HG03135 (cell line): ENCODE results near the gene SPACDR.
"Not testable (repeated sequence)": the region's sequence is repeated elsewhere in the genome, so short reads cannot be mapped to it uniquely, and the experiment has no call there.

ENCODE experiments used
- ATAC-seq: cut with Tn5 transposase; IDR thresholded peaks from one replicate; pipeline ENCODE4 v1.9.1; 2021; ENCODE audit warnings: mild to moderate bottlenecking, moderate library complexity; ENCODE audit not compliant: unreplicated experiment

SPACDR gene, protein sequence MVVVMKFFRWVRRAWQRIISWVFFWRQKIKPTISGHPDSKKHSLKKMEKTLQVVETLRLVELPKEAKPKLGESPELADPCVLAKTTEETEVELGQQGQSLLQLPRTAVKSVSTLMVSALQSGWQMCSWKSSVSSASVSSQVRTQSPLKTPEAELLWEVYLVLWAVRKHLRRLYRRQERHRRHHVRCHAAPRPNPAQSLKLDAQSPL

DNA sequence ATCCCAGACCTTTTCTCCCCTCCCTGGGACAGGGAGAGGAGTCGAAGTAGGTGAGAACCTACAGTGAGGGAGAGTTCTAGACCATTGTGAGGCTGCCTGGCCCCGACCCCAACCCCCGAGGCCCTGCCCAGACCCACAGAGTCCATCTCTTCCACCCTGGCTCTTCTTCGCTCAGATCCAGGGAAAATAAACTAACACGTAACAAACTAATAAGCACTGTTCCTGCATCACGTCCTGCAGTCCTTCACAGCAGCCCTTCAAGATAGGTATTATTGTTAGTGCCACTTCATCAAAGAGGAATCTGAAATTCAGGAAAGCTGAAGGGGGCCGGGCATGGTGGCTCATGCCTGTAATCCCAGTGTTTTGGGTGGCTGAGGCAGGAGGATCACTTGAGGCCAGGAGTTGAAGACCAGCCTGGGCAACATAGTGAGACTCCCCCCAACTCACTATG, at the start of gene SPACDR:
TSS of gene SPACDR (minus strand) at position 51 of the 451 bp plus-strand sequence. CDS start 235 bp downstream, outside the sequence.
- ATAC-seq, result no peak

DNA sequence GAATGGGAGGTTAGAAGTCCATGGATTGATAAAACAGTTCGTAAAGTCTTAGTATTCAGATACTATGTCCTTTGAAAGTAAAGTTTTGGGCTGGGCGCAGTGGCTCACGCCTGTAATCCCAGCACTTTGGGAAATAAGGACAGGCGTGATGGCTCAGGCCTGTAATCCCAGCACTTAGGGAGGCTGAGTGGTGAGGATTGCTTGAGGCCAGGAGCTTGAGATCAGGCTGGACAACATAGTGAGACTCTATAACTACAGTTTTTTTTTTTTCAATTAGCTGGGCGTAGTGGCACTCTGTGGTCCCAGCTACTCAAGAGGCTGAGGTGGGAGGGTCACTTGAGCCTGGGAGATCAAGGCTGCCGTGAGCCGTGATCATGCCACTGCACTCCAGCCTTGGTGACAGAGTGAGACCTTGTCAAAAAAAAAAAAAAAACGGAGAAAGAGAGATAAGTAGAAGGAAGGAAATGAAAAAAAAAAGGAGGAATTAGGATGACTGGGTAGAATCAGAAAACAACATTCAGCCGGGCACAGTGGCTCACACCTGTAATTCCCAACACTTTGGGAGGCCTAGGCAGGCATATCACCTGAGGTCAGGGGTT, 49.3 kb upstream of the SPACDR start:
- no peak for ATAC-seq

DNA sequence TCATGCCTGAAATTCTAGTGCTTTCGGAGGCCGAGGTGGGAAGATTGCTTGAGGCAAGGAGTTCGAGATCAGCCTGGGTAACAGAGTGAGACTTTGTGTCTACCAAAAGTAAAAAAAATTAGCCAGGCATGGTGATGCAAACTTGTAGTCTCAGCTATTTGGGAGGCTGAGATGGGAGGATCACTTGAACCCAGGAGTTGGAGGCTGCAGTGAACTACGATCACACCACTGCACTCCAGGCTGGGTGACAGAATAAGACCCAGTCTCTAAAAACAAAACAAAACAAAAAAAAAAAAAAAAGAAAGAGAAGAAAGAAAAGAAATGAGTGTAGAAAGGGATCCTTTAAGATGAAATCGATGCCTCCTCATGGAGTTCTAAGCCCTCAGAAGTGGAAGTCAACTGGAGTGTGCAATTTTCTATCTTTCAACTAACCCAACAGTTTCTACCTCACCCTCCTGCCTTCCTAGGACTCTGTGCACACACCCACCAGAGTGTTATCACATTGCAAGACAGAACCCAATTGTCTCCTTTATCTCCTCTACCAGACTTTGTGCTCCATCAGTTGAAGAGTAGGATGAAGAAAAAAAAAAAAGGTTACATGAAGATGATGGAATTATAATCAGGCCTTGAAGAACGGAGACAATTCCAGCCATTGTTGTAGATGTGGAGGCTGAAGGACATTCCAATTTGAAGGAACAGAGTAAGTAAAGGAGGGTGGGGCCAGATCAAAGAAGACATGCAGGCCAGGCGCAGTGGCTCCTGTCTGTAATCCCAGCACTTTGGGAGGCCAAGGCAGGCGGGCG, 46.6 kb upstream of the SPACDR start:
- ATAC-seq, result no peak

DNA sequence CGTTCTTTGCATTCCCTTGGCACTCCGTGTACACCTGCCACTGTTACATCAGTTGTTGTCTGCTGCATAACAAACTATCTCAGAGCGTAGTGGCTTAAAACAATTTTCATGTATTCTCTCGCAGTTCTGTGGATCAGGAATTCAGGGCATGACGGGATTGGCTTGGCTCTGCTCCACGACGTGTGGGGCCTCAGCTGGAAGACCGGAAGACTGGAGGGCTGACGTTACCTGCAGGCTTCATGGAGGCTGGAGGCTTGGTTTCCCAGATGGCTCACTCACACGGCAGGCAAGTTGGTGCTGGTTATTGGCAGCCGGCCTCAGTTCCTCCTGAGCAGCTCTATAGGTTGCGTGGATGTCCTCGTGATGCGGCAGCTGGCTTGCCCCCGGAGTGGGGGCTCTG, 45.2 kb upstream of the SPACDR start:
- no peak for ATAC-seq

DNA sequence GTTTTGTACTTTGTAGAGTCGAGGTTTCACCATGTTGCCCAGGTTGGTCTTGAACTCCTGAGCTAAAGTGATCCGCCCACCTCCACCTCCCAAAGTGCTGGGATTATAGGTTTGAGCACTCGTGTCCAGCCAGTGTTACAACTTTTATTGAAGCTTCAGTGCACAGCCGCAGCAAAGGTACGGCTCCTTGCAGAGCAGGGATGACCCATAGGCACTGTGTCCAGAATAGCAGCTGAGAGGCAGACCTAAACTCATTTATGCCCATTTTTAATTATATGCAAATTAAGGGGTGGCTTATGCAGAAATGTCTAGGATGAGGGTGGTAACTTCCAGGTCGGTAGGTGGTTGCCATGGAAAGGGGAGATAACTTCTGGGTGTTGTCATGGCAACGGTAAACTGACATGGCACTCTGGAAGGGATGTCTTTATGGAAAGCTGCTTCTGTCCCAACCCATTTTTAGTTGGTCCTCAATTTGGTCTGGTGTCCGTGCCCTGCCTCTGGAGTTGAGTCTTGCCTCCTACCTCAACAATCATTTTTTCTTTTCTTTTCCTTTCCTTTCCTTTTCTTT, 42.4 kb upstream of the SPACDR start:
- no peak for ATAC-seq

DNA sequence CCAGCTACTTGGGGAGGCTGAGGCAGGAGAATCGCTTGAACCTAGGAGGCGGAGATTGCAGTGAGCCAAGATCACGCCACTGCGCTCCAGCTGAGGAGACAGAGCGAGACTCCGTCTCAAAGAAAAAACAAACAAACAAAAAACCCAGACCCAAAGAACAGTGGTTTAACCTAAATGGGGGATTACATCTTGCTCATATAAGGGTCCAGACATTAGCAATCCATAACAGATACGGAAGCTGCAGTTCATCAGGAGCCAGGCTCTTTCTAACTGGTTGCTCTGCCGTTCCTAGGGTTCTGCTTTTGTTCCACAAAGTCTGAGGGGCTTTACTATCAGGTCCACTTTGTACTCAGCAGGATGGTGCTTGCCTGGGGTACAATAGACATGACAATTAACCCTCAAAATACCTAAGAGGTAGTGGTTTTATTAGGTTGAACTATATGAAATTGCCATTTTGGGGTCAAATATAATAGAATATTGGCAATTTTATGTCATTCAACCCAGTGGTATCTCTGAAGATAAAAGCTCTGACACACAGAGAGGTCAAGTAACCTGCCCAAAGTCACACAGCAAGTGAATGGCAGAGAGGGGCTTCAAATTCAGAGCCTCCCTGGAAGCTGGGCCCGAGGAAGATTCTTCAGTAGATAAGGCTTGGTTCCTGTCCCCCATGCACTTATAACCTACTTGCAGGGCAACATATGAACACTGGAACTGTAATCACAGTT, 41.0 kb upstream of the SPACDR start:
- ATAC-seq, result no peak

DNA sequence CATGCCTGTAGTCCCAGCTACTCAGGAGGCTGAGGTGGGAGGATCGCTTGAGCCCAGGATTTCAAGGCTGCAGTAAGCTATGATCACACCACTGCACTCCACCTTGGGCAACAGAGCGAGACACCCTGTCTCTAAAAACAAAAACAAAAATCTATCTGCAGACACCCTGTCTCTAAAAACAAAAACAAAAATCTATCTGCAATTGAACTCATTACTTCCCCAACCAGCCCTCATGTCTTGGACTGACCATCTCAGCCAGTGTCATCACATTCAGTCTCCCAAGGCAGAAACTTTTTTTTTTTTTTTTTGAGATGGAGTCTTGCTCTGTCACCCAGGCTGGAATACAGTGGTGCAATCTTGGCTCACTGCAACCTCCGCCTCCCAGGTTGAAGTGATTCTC, 40.0 kb upstream of the SPACDR start:
- not testable (repeated sequence) for ATAC-seq

DNA sequence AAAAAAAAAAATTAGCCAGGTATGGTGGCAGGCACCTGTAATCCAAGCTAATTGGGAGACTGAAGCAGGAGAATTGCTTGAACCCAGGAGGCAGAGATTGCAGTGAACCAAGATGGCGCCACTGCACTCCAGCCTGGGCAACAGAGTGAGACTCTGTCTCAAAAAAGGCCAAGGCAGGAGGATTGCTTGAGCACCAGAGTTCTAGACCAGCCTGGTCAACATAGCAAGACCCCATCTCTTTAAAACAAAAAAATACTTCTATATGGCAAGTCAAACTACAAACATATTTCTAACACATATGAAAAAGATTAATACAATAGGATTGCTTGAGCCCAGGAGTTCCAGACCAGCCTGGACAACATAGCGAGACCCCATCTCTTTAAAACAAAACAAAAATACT, 36.7 kb upstream of the SPACDR start:
- not testable (repeated sequence) for ATAC-seq

DNA sequence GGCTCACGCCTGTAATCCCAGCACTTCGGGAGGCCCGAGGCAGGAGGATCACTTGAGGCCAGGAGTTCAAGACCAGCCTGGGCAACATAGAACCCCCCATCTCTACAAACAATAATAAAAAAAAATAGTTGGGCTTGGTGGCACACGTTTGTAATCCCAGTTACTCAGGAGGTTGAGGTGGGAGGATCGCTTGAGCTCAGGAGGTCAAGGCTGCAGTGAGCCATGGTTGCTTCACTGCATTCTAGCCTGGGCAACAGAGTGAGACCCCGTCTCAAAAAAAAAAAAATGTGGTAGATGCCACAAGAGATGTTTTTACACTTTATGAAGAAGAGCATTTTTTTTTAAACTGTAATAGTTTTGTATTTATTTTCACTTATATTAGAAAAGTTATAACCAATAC, 32.4 kb upstream of the SPACDR start:
- ATAC-seq, result no peak

DNA sequence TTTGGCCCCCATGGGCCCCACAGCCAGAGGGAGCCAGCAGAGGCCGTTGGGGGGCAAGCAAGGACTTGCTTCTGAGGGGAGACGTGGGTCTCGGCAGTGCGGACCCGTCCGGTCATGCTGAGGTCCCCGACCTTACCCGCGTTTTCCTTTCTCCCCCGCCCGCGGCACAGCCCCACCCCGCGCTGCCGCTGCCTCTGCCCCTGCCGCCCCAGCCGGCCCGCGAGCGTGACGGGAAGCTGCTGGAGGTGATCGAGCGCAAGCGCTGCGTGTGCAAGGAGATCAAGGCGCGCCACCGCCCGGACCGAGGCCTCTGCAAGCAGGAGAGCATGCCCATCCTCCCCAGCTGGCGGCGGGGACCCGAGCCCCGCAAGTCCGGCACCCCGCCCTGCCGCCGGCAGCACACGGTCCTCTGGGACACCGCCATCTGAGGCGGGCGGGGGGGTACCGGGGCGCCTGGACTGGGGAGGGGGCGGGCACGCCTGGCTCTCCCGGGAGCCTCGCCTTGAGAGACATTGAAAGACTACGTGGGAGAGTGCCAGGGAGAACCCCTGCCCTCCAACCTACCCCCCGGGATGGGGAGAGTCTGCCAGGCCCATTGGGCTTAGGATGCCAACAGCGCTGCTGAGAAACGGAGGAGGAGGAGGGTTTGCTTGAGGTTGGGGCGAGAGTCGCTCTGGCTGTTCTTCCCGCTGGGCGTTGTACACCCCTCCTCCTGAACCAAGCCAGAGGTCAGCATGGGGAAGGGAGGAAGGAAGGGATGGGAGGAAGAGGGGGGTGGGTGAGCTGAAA, 29.6 kb upstream of the SPACDR start:
- no peak for ATAC-seq

DNA sequence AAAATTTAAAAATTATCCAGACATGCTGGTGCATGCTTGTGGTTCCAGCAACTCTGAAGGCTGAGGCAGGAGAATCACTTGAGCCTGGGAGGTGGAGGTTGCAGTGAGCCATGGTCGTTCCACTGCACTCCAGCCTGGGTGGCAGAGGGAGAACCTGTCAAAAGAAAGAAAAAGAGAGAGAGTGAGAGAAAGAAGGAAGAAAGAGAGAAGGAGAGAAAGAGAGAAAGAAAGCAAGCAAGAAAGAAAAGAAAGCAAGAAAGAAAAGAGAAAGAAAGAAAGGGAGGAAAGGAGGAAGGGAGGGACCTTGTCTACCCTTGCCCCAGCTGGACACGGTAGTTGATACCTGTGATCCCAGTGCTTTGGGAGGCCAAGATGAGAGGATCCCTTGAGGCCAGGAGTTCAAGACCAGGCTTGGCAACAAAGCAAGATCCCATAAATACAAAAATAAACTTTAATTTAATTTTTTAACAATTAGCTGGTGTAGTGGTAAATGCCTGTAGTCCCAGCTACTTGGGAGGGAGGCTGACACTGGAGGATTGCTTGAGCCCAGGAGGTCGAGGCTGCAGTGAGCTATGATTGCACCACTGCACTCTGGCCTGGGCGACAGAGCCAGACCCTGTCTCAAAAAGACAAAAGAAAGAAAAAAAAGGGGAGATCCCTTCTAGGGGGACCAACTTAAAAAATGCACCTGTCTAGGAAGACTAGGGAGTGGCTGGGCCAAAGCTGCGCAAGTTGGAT, 28.8 kb upstream of the SPACDR start:
- ATAC-seq, result no peak

DNA sequence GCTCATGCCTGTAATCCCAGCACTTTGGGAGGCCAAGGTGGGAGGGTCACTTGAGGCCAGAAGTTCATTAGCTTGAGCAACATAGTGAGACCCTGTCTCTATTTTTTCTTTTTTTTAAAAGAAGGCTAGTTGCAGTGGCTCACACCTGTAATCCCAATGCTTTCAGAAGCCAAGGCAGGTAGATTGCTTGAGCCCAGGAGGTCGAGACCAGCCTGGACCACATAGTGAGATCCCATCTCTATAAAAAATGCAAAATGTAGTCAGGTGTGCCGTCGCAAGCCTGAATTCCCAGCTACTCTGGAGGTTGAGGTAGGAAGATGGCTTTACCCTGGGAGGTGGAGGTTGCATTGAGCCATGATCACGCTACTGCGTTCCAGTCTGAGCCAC, 27.1 kb upstream of the SPACDR start:
- no peak for ATAC-seq

DNA sequence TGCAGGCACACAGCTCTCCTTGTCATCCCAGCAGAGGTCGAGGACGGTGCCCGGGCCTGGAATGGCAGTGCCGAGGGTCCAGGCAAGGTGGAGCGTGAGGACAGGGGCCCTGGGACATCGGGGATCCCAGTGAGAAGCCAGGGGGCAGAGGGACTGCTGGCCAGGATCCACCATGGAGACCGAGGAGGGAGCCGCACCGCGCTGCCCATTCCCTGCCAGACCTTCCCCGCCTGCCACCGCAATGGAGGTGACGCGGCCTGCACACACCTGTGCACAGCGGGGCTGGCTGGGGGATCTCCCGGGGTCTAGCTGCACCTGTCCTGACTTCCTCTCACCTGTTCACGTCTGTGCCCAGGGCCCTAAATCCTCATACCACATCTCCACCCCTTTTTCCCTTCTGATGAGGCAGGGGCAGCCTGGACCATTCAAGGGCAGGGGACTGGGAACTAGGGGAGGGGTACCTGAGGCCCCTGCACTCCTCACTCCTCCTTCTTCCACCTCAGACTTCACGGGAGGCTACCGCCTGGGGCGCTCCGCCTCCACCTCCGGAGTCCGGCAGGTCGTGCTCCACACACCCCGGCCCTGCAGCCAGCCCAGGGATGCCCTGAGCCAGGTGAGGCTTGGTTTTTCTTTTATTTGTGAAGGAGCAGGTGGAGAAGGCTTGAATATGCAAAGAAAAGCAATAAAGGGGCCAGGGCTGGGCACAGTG, 26.6 kb upstream of the SPACDR start:
- no peak for ATAC-seq

DNA sequence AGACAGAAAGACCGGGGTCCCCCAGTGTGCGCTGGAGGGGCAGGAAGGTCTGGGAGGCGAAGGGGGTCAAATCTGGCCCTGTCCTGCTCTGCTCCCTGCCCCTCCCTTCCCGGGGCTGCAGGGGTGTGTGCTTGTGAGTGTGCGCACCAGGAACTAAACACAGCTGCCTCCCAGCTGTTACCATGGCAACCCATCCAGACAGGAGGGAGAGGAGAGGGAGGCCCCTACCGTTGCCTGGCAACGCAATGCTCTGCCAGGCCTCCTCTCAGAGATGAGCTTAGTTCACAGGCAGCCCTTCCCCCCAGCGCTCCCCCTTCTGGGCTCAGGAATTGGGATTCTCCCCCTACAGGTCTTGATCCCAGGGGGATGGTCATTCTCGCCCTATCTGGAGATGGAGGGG, 25.8 kb upstream of the SPACDR start:
- ATAC-seq, result no peak

DNA sequence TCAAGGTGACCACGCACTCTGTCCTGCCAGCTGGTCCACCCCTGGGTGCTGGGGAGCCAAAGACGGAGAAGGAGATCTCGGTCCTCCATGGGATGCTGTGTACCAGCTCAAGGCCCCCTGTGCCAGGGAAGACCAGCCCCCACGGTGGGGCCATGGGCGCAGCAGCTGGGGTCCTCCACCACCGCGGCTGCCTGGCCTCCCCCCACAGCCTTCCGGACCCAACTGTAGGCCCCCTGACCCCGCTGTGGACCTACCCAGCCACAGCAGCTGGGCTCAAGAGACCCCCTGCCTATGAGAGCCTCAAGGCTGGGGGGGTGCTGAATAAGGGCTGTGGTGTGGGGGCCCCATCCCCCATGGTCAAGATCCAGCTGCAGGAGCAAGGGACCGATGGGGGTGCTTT, 25.1 kb upstream of the SPACDR start:
- no peak for ATAC-seq

DNA sequence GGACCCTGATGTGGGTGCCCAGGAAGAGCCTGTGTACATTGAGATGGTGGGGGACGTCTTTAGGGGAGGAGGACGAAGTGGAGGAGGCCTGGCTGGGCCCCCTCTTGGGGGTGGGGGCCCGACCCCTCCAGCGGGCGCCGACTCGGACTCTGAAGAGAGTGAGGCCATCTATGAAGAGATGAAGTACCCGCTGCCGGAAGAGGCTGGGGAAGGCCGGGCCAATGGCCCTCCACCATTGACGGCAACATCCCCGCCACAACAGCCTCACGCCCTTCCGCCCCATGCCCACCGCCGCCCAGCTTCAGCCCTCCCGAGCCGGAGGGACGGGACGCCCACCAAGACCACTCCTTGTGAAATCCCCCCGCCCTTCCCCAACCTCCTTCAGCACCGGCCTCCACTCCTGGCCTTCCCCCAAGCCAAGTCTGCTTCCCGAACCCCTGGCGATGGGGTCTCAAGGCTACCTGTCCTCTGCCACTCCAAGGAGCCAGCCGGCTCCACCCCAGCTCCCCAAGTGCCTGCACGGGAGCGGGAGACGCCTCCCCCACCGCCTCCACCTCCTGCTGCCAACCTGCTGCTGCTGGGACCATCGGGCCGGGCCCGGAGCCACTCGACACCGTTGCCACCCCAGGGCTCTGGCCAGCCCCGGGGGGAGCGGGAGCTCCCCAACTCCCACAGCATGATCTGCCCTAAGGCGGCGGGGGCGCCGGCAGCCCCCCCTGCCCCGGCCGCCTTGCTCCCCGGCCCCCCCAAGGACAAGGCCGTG, 24.5 kb upstream of the SPACDR start:
- ATAC-seq, result no peak

DNA sequence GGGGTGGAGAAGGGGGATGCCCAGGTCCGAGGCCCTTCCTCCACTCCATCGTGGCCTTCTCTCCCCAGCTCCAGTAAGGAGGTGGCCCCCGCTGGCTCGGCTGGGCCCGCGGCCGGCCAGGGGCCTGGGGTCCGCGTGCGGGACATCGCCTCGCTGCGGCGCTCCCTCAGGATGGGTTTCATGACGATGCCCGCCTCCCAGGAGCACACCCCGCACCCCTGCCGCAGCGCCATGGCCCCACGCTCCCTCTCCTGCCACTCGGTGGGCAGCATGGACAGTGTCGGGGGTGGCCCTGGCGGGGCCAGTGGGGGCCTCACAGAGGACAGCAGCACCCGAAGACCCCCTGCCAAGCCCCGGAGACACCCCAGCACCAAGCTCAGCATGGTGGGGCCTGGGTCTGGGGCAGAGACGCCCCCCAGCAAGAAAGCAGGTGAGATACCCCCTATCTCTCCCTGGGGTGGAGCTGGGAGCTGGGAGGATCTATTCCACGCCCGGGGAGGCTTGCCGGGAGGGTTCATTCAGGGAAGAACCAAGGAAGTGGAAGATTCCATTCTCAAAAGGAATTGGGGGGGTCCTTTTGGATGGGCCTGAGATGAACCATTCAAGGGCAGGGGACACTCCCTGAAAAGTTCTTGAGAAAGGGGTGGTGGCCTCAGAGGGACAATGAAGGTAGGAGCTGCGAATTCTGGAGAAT, 22.8 kb upstream of the SPACDR start:
- no peak for ATAC-seq
